ENCODE measurements around the gene GTF2A1. TPM values are rescaled to one million over a fixed set of nuclear protein-coding genes. Genes with fewer than 3 reads are reported as not detected.

Gene GTF2A1
- total RNA-seq, 2 experiments from 2014 or later: 35.1 to 69.8 TPM

GRCh38 chr14:81236138-81236537 lies 15.4 kb upstream of the GTF2A1 start:
- Histone ChIP-seq H3K9me2 (ENCODE audit: insufficient read depth, low read length) (no peaks in the 10 kb centered on the region), H3K4me2 (ENCODE audit: low read length) (no peak overlapping the region), H2AFZ (ENCODE audit: low read length) (no peak overlapping the region), H3K27ac (ENCODE audit: low read depth, low read length, poor library complexity, severe bottlenecking) (no peak overlapping the region), H4K20me1 (ENCODE audit: insufficient read depth, low read length) (no peaks in the 10 kb centered on the region), H3K4me3 (ENCODE audit: low read depth, low read length, poor library complexity, severe bottlenecking) (no peak overlapping the region), H3K79me2 (ENCODE audit: insufficient read depth, low read depth, low read length) (no peaks in the 10 kb centered on the region), H3K9me3 (ENCODE audit: low read length) (no peaks in the 10 kb centered on the region), H3K36me3 (ENCODE audit: insufficient read depth, low read length) (no peaks in the 10 kb centered on the region), H3K4me1 (ENCODE audit: insufficient read depth, low read length, poor library complexity, severe bottlenecking) (no peaks in the 10 kb centered on the region)
- ChIA-PET POLR2A (interaction anchor here (0.6 kb wide), 1 partner anchor 12 kb away, joined by 7 read pairs; no protein-coding TSS in a partner anchor), CTCF (ENCODE audit: unreplicated experiment) (no interaction called here)
- intact Hi-C loops (cut with micrococcal nuclease; ENCODE audit: unreplicated experiment): no loop called here
- no TSS peak for BruUV-seq (replicated peaks)
- DNase-seq (ENCODE audit: low spot score): no peak
- no peak for TF ChIP-seq EZH2phosphoT487 (IDR thresholded peaks at IDR 0.05; ENCODE audit: borderline replicate concordance, low read depth, low read length)
- TF ChIP-seq CTCF (conservative IDR thresholded peaks at IDR 0.05; ENCODE audit: low read length): no peak

- DNase-seq (ENCODE audit: low spot score): no peak
- no TSS peak for BruUV-seq (replicated peaks)
- Histone ChIP-seq H3K9me3 (ENCODE audit: low read length) (no peaks in the 10 kb centered on the region), H3K36me3 (ENCODE audit: insufficient read depth, low read length) (no peaks in the 10 kb centered on the region), H4K20me1 (ENCODE audit: insufficient read depth, low read length) (no peaks in the 10 kb centered on the region), H3K4me1 (ENCODE audit: insufficient read depth, low read length, poor library complexity, severe bottlenecking) (no peaks in the 10 kb centered on the region), H3K9me2 (ENCODE audit: insufficient read depth, low read length) (no peaks in the 10 kb centered on the region), H2AFZ (ENCODE audit: low read length) (no peak overlapping the region), H3K79me2 (ENCODE audit: insufficient read depth, low read depth, low read length) (no peaks in the 10 kb centered on the region), H3K4me2 (ENCODE audit: low read length) (no peak overlapping the region), H3K4me3 (ENCODE audit: low read depth, low read length, poor library complexity, severe bottlenecking) (no peak overlapping the region), H3K27ac (ENCODE audit: low read depth, low read length, poor library complexity, severe bottlenecking) (no peak overlapping the region)
- POLR2A ChIA-PET: no interaction called here
- TF ChIP-seq CTCF (conservative IDR thresholded peaks at IDR 0.05; ENCODE audit: low read length) (no peak), EZH2phosphoT487 (IDR thresholded peaks at IDR 0.05; ENCODE audit: borderline replicate concordance, low read depth, low read length) (no peak)
- CTCF ChIA-PET (ENCODE audit: unreplicated experiment): no interaction called here
- intact Hi-C loops (cut with micrococcal nuclease; ENCODE audit: unreplicated experiment): no loop called here
Observed at GRCh38 chr14:81235096-81235495, 14.3 kb upstream of the GTF2A1 start.

GRCh38 chr14:81234278-81234677 lies 13.5 kb upstream of the GTF2A1 start:
- Histone ChIP-seq H2AFZ (ENCODE audit: low read length) (no peak overlapping the region), H4K20me1 (ENCODE audit: insufficient read depth, low read length) (no peaks in the 10 kb centered on the region), H3K4me2 (ENCODE audit: low read length) (no peak overlapping the region), H3K9me2 (ENCODE audit: insufficient read depth, low read length) (no peaks in the 10 kb centered on the region), H3K36me3 (ENCODE audit: insufficient read depth, low read length) (no peaks in the 10 kb centered on the region), H3K27ac (ENCODE audit: low read depth, low read length, poor library complexity, severe bottlenecking) (no peak overlapping the region), H3K79me2 (ENCODE audit: insufficient read depth, low read depth, low read length) (no peaks in the 10 kb centered on the region), H3K4me1 (ENCODE audit: insufficient read depth, low read length, poor library complexity, severe bottlenecking) (no peaks in the 10 kb centered on the region), H3K4me3 (ENCODE audit: low read depth, low read length, poor library complexity, severe bottlenecking) (no peak overlapping the region), H3K9me3 (ENCODE audit: low read length) (no peaks in the 10 kb centered on the region)
- intact Hi-C loops (cut with micrococcal nuclease; ENCODE audit: unreplicated experiment): no loop called here
- BruUV-seq (replicated peaks): no TSS peak
- CTCF ChIA-PET (ENCODE audit: unreplicated experiment): no interaction called here
- no peak for DNase-seq (ENCODE audit: low spot score)
- TF ChIP-seq EZH2phosphoT487 (IDR thresholded peaks at IDR 0.05; ENCODE audit: borderline replicate concordance, low read depth, low read length) (no peak), CTCF (conservative IDR thresholded peaks at IDR 0.05; ENCODE audit: low read length) (no peak)
- POLR2A ChIA-PET: interaction anchor here (0.7 kb wide), 1 partner anchor 253 kb away, joined by 3 read pairs; no protein-coding TSS in a partner anchor
